Activated CD4-positive, alpha-beta T cell treated with anti-CD3 and anti-CD28 coated beads for 36 hours (primary cell): ENCODE data around the gene LYSMD3. TPM values are rescaled to one million over a fixed set of nuclear protein-coding genes. Genes with fewer than 3 reads are reported as not detected.

Experiments
- ATAC-seq: fragments of 200-7000 bp; cut with Tn5 transposase; one replicate; pipeline ENCODE4 v1.10.0; 2021; ENCODE audit warnings: mild to moderate bottlenecking, moderate library complexity
- CTCF ChIA-PET: fragments of 350-600 bp; sonication (Branson Sonifier 250); formaldehyde crosslinking; loops from one replicate; lab custom pipeline; 2021; ENCODE audit warnings: antibody characterized with exemption; lab: Charles Lee
- POLR2A ChIA-PET: fragments of 350-600 bp; sonication (Branson Sonifier 250); formaldehyde crosslinking; loops from one replicate; lab custom pipeline; 2021; ENCODE audit warnings: antibody characterized with exemption, inconsistent platforms; lab: Charles Lee
- DNase-seq: peaks from one replicate; pipeline ENCODE4 v3.0.0-alpha.2; 2020
- H3K27ac Mint-ChIP-seq: one replicate; pipeline ENCODE4 v1.8.0; 2021; ENCODE audit warnings: mixed read lengths
- H3K27me3 Mint-ChIP-seq: one replicate; pipeline ENCODE4 v1.8.0; 2021; ENCODE audit warnings: mixed read lengths
- H3K36me3 Mint-ChIP-seq: one replicate; pipeline ENCODE4 v1.8.0; 2021; ENCODE audit warnings: low read depth, mixed read lengths
- H3K4me1 Mint-ChIP-seq: one replicate; pipeline ENCODE4 v1.8.0; 2021; ENCODE audit warnings: mixed read lengths
- H3K4me3 Mint-ChIP-seq: one replicate; pipeline ENCODE4 v1.8.0; 2021; ENCODE audit warnings: mild to moderate bottlenecking, moderate library complexity, mixed read lengths
- H3K9me3 Mint-ChIP-seq: one replicate; pipeline ENCODE4 v1.8.0; 2021; ENCODE audit warnings: low read depth, mixed read lengths
- intact Hi-C, 2 experiments: fragments of 100-400 bp; cut with DNase I in 1 of 2; cut with micrococcal nuclease in 1 of 2; formaldehyde crosslinking; loops; one replicate each; pipeline versions ENCODE4 v1.14.2 to v1.15.1; 2022 to 2024; cut with DNase I, micrococcal nuclease
- total RNA-seq, 2 experiments: library from RNA; stranded (reverse); gene quantifications; one replicate each; pipeline ENCODE4 v1.2.3, GENCODE V29; 2021

LYSMD3 gene
- total RNA-seq, 2 experiments from 2014 or later = 11.6 to 12.5 TPM

GRCh38 chr5:90518661-90519060 is 10.7 kb downstream of the LYSMD3 start:
- no peaks in the 10 kb centered on the region for H3K27me3 Mint-ChIP-seq
- H3K4me3 Mint-ChIP-seq = no peak overlapping the region
- intact Hi-C loops = no loop called here
- CTCF ChIA-PET = no interaction called here
- POLR2A ChIA-PET = no interaction called here
- H3K9me3 Mint-ChIP-seq = no peaks in the 10 kb centered on the region
- ATAC-seq (no peak), DNase-seq (no peak)
- peaks cover 14% of the 10 kb centered on the region for H3K4me1 Mint-ChIP-seq
- peaks cover 35% of the 10 kb centered on the region for H3K36me3 Mint-ChIP-seq
- no peak overlapping the region for H3K27ac Mint-ChIP-seq

- ChIA-PET CTCF (no interaction called here), POLR2A (no interaction called here)
- Mint-ChIP-seq H3K4me1 (peaks cover 9% of the 10 kb centered on the region), H3K9me3 (no peaks in the 10 kb centered on the region), H3K27me3 (no peaks in the 10 kb centered on the region), H3K27ac (no peak overlapping the region), H3K36me3 (peaks cover 18% of the 10 kb centered on the region), H3K4me3 (no peak overlapping the region)
- DNase-seq (no peak), ATAC-seq (no peak)
- intact Hi-C loops = no loop called here
These were observed 14.9 kb downstream of the LYSMD3 start for GRCh38 chr5:90514520-90514919.

- ChIA-PET POLR2A (no interaction called here), CTCF (interaction anchor here (0.6 kb wide), 1 partner anchor 1708 kb away, joined by 3 read pairs; no protein-coding TSS in a partner anchor)
- ATAC-seq = no peak
- DNase-seq = no peak
- Mint-ChIP-seq H3K27me3 (no peaks in the 10 kb centered on the region), H3K9me3 (no peaks in the 10 kb centered on the region), H3K4me3 (no peak overlapping the region), H3K4me1 (peaks cover 5% of the 10 kb centered on the region), H3K27ac (no peak overlapping the region), H3K36me3 (peaks cover 24% of the 10 kb centered on the region)
- intact Hi-C loops = no loop called here
These were observed 18.9 kb downstream of the LYSMD3 start for GRCh38 chr5:90510438-90510837.

GRCh38 chr5:90506221-90506620 is 23.2 kb downstream of the LYSMD3 start:
- ChIA-PET CTCF (no interaction called here), POLR2A (no interaction called here)
- Mint-ChIP-seq H3K27me3 (no peaks in the 10 kb centered on the region), H3K4me1 (peaks cover 5% of the 10 kb centered on the region), H3K36me3 (peaks cover 16% of the 10 kb centered on the region), H3K27ac (no peak overlapping the region), H3K9me3 (no peaks in the 10 kb centered on the region), H3K4me3 (no peak overlapping the region)
- intact Hi-C loops = no loop called here
- no peak for DNase-seq
- no peak for ATAC-seq

GRCh38 chr5:90504743-90505142 is 24.6 kb downstream of the LYSMD3 start:
- Mint-ChIP-seq H3K36me3 (peaks cover 16% of the 10 kb centered on the region), H3K27me3 (no peaks in the 10 kb centered on the region), H3K4me1 (peaks cover 5% of the 10 kb centered on the region), H3K27ac (no peak overlapping the region), H3K4me3 (no peak overlapping the region), H3K9me3 (no peaks in the 10 kb centered on the region)
- no peak for DNase-seq
- intact Hi-C loops = no loop called here
- ATAC-seq = no peak
- CTCF ChIA-PET = no interaction called here
- POLR2A ChIA-PET = no interaction called here

GRCh38 chr5:90503596-90503995 is 25.8 kb downstream of the LYSMD3 start:
- Mint-ChIP-seq H3K4me3 (no peak overlapping the region), H3K36me3 (peaks cover 11% of the 10 kb centered on the region), H3K27me3 (no peaks in the 10 kb centered on the region), H3K4me1 (peaks cover 5% of the 10 kb centered on the region), H3K9me3 (no peaks in the 10 kb centered on the region), H3K27ac (no peak overlapping the region)
- ATAC-seq = no peak
- ChIA-PET POLR2A (no interaction called here), CTCF (no interaction called here)
- no peak for DNase-seq
- intact Hi-C loops = no loop called here

- H3K9me3 Mint-ChIP-seq = peaks cover 3% of the 10 kb centered on the region
- no peaks in the 10 kb centered on the region for H3K4me1 Mint-ChIP-seq
- H3K4me3 Mint-ChIP-seq = no peak overlapping the region
- H3K27me3 Mint-ChIP-seq = no peaks in the 10 kb centered on the region
- POLR2A ChIA-PET = no interaction called here
- DNase-seq = no peak
- CTCF ChIA-PET = interaction anchor here (0.7 kb wide), 1 partner anchor 84 kb away, joined by 3 read pairs; no protein-coding TSS in a partner anchor
- H3K36me3 Mint-ChIP-seq = peaks cover 10% of the 10 kb centered on the region
- no peak for ATAC-seq
- no peak overlapping the region for H3K27ac Mint-ChIP-seq
- intact Hi-C loops = no loop called here
These were observed 34.2 kb downstream of the LYSMD3 start for GRCh38 chr5:90495146-90495545.

- no peak for ATAC-seq
- no peak overlapping the region for H3K27ac Mint-ChIP-seq
- H3K27me3 Mint-ChIP-seq = no peaks in the 10 kb centered on the region
- no peaks in the 10 kb centered on the region for H3K4me1 Mint-ChIP-seq
- ChIA-PET CTCF (no interaction called here), POLR2A (no interaction called here)
- intact Hi-C loops = no loop called here
- no peak overlapping the region for H3K4me3 Mint-ChIP-seq
- H3K9me3 Mint-ChIP-seq = peaks cover 3% of the 10 kb centered on the region
- peaks cover 9% of the 10 kb centered on the region for H3K36me3 Mint-ChIP-seq
- DNase-seq = no peak
These were observed 35.3 kb downstream of the LYSMD3 start for GRCh38 chr5:90494043-90494442.

- DNase-seq (no peak), ATAC-seq (no peak)
- Mint-ChIP-seq H3K4me1 (no peaks in the 10 kb centered on the region), H3K27ac (no peak overlapping the region), H3K27me3 (no peaks in the 10 kb centered on the region), H3K9me3 (peaks cover 2% of the 10 kb centered on the region), H3K4me3 (no peak overlapping the region), H3K36me3 (peaks cover 14% of the 10 kb centered on the region)
- POLR2A ChIA-PET = no interaction called here
- CTCF ChIA-PET = interaction anchor here (0.7 to 1.2 kb wide), 3 partner anchors 8 to 223 kb away, joined by 3 to 4 read pairs (median 4); no protein-coding TSS in a partner anchor
- intact Hi-C loops = no loop called here
These were observed 40.6 kb downstream of the LYSMD3 start for GRCh38 chr5:90488791-90489190.

GRCh38 chr5:90484540-90484939 is 44.8 kb downstream of the LYSMD3 start:
- Mint-ChIP-seq H3K9me3 (peaks cover 2% of the 10 kb centered on the region), H3K27ac (no peak overlapping the region), H3K36me3 (peaks cover 14% of the 10 kb centered on the region), H3K4me3 (no peak overlapping the region), H3K4me1 (no peaks in the 10 kb centered on the region), H3K27me3 (no peaks in the 10 kb centered on the region)
- intact Hi-C loops = no loop called here
- ATAC-seq = no peak
- ChIA-PET CTCF (no interaction called here), POLR2A (no interaction called here)
- no peak for DNase-seq

- ATAC-seq (no peak), DNase-seq (no peak)
- ChIA-PET CTCF (no interaction called here), POLR2A (no interaction called here)
- Mint-ChIP-seq H3K9me3 (peaks cover 2% of the 10 kb centered on the region), H3K4me1 (no peaks in the 10 kb centered on the region), H3K27ac (no peak overlapping the region), H3K36me3 (peaks cover 15% of the 10 kb centered on the region), H3K4me3 (no peak overlapping the region), H3K27me3 (no peaks in the 10 kb centered on the region)
- intact Hi-C loops = no loop called here
These were observed 46.2 kb downstream of the LYSMD3 start for GRCh38 chr5:90483206-90483605.

- no peaks in the 10 kb centered on the region for H3K27me3 Mint-ChIP-seq
- peaks cover 6% of the 10 kb centered on the region for H3K4me1 Mint-ChIP-seq
- H3K9me3 Mint-ChIP-seq = no peaks in the 10 kb centered on the region
- ATAC-seq (no peak), DNase-seq (no peak)
- no peak overlapping the region for H3K4me3 Mint-ChIP-seq
- ChIA-PET CTCF (interaction anchor here (0.6 to 1.3 kb wide), 2 partner anchors 8 to 74 kb away, joined by 3 read pairs; no protein-coding TSS in a partner anchor), POLR2A (no interaction called here)
- intact Hi-C loops = no loop called here
- no peak overlapping the region for H3K27ac Mint-ChIP-seq
- H3K36me3 Mint-ChIP-seq = peaks cover 12% of the 10 kb centered on the region
These were observed 48.7 kb downstream of the LYSMD3 start for GRCh38 chr5:90480699-90481098.
